Keratinocyte (primary cell): ENCODE measurements around the gene TPK1. TPM values are rescaled to one million over a fixed set of nuclear protein-coding genes. Genes with fewer than 3 reads are reported as not detected.

Experiments used
- DNase-seq: peaks from one replicate; pipeline ENCODE4 v3.0.0-alpha.2; 2011; ENCODE audit warnings: low read depth, missing footprints, low spot score
- FAIRE-seq: peaks from 2 replicates; lab custom pipeline; 2011; peaks lifted over from hg19 to GRCh38; lab: Jason Lieb, UNC
- H2AFZ ChIP-seq: 2 replicates; pipeline ENCODE4 v1.6.0; 2012; ENCODE audit warnings: low read length, control low read depth, inconsistent platforms; ENCODE audit not compliant: control insufficient read depth
- H3K27ac ChIP-seq: 2 replicates; pipeline ENCODE4 v1.5.1; 2011; ENCODE audit warnings: low read length; ENCODE audit not compliant: control insufficient read depth, insufficient read depth
- H3K27me3 ChIP-seq: 3 replicates; pipeline ENCODE4 v1.6.0; 2011; ENCODE audit warnings: low read length; ENCODE audit not compliant: control insufficient read depth, insufficient read depth; ENCODE audit errors: extremely low read depth
- H3K36me3 ChIP-seq, 2 experiments: 2 replicates in 1 of 2; 3 replicates in 1 of 2; pipeline ENCODE4 v1.5.1; 2011; ENCODE audit warnings: low read length in 2 of 2, mild to moderate bottlenecking in 1 of 2; ENCODE audit not compliant: control insufficient read depth in 2 of 2, insufficient read depth in 2 of 2; ENCODE audit errors: extremely low read depth in 1 of 2
- H3K4me1 ChIP-seq: 3 replicates; pipeline ENCODE4 v1.5.1; 2011; ENCODE audit warnings: low read length; ENCODE audit not compliant: control insufficient read depth, insufficient read depth; ENCODE audit errors: extremely low read depth
- H3K4me2 ChIP-seq: 3 replicates; pipeline ENCODE4 v1.6.0; 2011; ENCODE audit warnings: low read depth, low read length; ENCODE audit not compliant: control insufficient read depth, insufficient read depth; ENCODE audit errors: extremely low read depth
- H3K4me3 ChIP-seq, 3 experiments: fragments of 200-600 bp in 1 of 3; sonication (generic) in 1 of 3; 2 replicates in 2 of 3; 3 replicates in 1 of 3; pipeline ENCODE4 v1.5.1; 2011 to 2016; ENCODE audit warnings: low read length in 3 of 3, mild to moderate bottlenecking in 3 of 3, control low read depth in 2 of 3, inconsistent platforms in 1 of 3, low read depth in 1 of 3, mixed read lengths in 1 of 3, mixed run types in 1 of 3, moderate library complexity in 1 of 3; ENCODE audit not compliant: control insufficient read depth in 2 of 3, insufficient read depth in 2 of 3; ENCODE audit errors: extremely low read depth in 1 of 3
- H3K79me2 ChIP-seq: 2 replicates; pipeline ENCODE4 v1.6.0; 2012; ENCODE audit warnings: low read length; ENCODE audit not compliant: control insufficient read depth, insufficient read depth
- H3K9ac ChIP-seq: 3 replicates; pipeline ENCODE4 v1.6.0; 2011; ENCODE audit warnings: low read length; ENCODE audit not compliant: control insufficient read depth, insufficient read depth; ENCODE audit errors: extremely low read depth
- H3K9me1 ChIP-seq: 3 replicates; pipeline ENCODE4 v1.6.0; 2011; ENCODE audit warnings: low read length; ENCODE audit not compliant: control insufficient read depth, insufficient read depth; ENCODE audit errors: extremely low read depth
- H3K9me3 ChIP-seq: 2 replicates; pipeline ENCODE4 v1.5.1; 2012; ENCODE audit warnings: low read depth, low read length; ENCODE audit not compliant: control insufficient read depth
- H4K20me1 ChIP-seq: 3 replicates; pipeline ENCODE4 v1.6.0; 2011; ENCODE audit warnings: low read length; ENCODE audit not compliant: control insufficient read depth, insufficient read depth; ENCODE audit errors: extremely low read depth
- EZH2 ChIP-seq: IDR thresholded peaks from one replicate; pipeline ENCODE4 v1.6.1; 2012; ENCODE audit warnings: inconsistent platforms, mild to moderate bottlenecking, low read length, moderate library complexity
- dilution Hi-C: fragments of 300-500 bp; cut with MboI; formaldehyde crosslinking; loops from one replicate; pipeline ENCODE4 v1.7.0; 2020; ENCODE audit warnings: low sequenced_read_pairs; ENCODE audit not compliant: extremely low pct_ligation_motif_present
- polyA plus RNA-seq, 5 experiments: library from polyadenylated mRNA; depleted of rRNA in 3 of 5; stranded (reverse) in 3 of 5; stranded (forward) in 1 of 5; unstranded in 1 of 5; fragments of >200 nt; gene quantifications; 1 replicate in 1 of 5; 2 replicates in 3 of 5; 3 replicates in 1 of 5; pipeline versions ENCODE4 v1.2.1 to v1.2.3, GENCODE V29; 2011 to 2012; ENCODE audit warnings: missing spikeins in 2 of 5, low read depth in 1 of 5, low replicate concordance in 1 of 5
- TF ChIP-seq, protein P1 (sequence below), 3 experiments: IDR thresholded peaks in 1 of 3; conservative IDR thresholded peaks in 1 of 3; optimal IDR thresholded peaks in 1 of 3; 2 replicates in 2 of 3; 3 replicates in 1 of 3; pipeline versions ENCODE3 to v1.5.1; 2011; ENCODE audit warnings: low read length in 3 of 3, mild to moderate bottlenecking in 3 of 3, moderate library complexity in 2 of 3, control low read depth in 1 of 3, inconsistent platforms in 1 of 3; ENCODE audit not compliant: insufficient read depth in 2 of 3; ENCODE audit errors: extremely low read depth in 1 of 3

Gene TPK1
- polyA plus RNA-seq, 1 donor (not counting 4 experiments of a cell fraction or from before 2014, with no cell fraction given): 1.9 TPM

DNA sequence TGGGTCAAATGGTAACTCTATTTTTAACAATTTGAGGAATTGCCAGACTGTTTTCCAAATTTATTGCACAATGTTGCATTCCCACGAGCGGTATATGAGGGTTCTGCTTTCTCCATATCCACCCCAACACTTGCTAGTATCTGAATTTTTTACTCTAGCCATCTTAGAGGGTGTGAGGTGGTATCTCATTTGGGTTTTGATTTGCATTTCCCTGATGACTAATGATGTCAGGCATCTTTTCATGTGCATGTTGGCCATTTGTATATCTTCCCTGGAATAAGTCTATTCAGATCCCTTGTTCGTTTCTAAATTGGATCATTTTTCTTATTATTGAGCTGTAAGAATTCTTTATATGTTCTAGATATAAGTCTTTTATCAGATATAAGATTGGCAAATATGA lies 97.7 kb downstream of the TPK1 start:
- no peaks in the 10 kb centered on the region for H3K79me2 ChIP-seq
- dilution Hi-C loops: no loop called here
- H3K9me1 ChIP-seq: no peaks in the 10 kb centered on the region
- no peak for DNase-seq
- no peak overlapping the region for H2AFZ ChIP-seq
- H3K27me3 ChIP-seq: no peaks in the 10 kb centered on the region
- no peak overlapping the region for H3K4me3 ChIP-seq
- H3K27ac ChIP-seq: no peak overlapping the region
- H3K4me1 ChIP-seq: no peaks in the 10 kb centered on the region
- no peak overlapping the region for H3K4me2 ChIP-seq
- no peak overlapping the region for H3K9ac ChIP-seq
- no peaks in the 10 kb centered on the region for H3K36me3 ChIP-seq
- no peak for FAIRE-seq
- no peaks in the 10 kb centered on the region for H4K20me1 ChIP-seq
- TF ChIP-seq EZH2: no peak
- TF ChIP-seq, protein P1, sequence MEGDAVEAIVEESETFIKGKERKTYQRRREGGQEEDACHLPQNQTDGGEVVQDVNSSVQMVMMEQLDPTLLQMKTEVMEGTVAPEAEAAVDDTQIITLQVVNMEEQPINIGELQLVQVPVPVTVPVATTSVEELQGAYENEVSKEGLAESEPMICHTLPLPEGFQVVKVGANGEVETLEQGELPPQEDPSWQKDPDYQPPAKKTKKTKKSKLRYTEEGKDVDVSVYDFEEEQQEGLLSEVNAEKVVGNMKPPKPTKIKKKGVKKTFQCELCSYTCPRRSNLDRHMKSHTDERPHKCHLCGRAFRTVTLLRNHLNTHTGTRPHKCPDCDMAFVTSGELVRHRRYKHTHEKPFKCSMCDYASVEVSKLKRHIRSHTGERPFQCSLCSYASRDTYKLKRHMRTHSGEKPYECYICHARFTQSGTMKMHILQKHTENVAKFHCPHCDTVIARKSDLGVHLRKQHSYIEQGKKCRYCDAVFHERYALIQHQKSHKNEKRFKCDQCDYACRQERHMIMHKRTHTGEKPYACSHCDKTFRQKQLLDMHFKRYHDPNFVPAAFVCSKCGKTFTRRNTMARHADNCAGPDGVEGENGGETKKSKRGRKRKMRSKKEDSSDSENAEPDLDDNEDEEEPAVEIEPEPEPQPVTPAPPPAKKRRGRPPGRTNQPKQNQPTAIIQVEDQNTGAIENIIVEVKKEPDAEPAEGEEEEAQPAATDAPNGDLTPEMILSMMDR (optimal IDR thresholded peaks at IDR 0.05 in 1 of 3, IDR thresholded peaks at IDR 0.05 in 1 of 3, conservative IDR thresholded peaks at IDR 0.05 in 1 of 3; ENCODE audit: extremely low read depth in 1 of 3, insufficient read depth in 2 of 3, low read length in 3 of 3): no peak
- no peaks in the 10 kb centered on the region for H3K9me3 ChIP-seq

DNA sequence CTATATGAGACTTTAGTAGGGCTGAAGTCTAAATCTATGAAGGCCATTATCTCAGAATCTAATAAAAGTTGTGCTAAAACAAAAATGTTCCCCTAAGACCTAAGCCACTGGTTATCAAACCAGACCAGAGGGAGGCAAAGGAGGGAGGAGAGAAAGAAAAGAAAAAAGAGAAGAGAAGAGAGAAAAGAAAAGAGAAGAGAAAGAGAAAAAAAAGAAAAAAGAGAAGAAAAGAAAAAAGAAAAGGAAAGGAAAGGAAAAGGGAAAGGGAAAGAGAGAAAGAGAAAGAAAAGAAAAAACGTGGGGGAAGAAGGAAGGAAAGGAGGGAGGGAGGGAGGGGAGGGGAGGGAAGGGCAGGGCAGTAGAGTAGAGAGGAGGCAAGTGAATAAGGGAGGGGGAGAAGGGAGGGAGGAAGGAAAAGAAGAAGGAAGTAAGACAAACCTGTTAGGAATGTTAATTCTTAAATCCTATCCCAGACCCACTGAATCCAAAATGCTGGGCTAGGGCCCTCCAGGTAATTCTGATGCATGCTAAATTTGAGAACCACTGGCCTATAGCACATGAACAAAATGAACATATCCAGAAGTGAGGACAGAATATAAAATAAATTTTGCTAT lies 98.9 kb downstream of the TPK1 start:
- Histone ChIP-seq H3K4me1 (no peaks in the 10 kb centered on the region), H3K9me1 (no peaks in the 10 kb centered on the region), H3K79me2 (no peaks in the 10 kb centered on the region), H3K4me2 (no peak overlapping the region), H4K20me1 (no peaks in the 10 kb centered on the region), H3K36me3 (no peaks in the 10 kb centered on the region), H3K9me3 (no peaks in the 10 kb centered on the region), H2AFZ (no peak overlapping the region), H3K27me3 (no peaks in the 10 kb centered on the region), H3K4me3 (no peak overlapping the region), H3K9ac (no peak overlapping the region), H3K27ac (no peak overlapping the region)
- FAIRE-seq: no peak
- dilution Hi-C loops: no loop called here
- TF ChIP-seq EZH2: no peak
- TF ChIP-seq, protein P1 (optimal IDR thresholded peaks at IDR 0.05 in 1 of 3, IDR thresholded peaks at IDR 0.05 in 1 of 3, conservative IDR thresholded peaks at IDR 0.05 in 1 of 3; ENCODE audit: extremely low read depth in 1 of 3, insufficient read depth in 2 of 3, low read length in 3 of 3): no peak
- no peak for DNase-seq
